Heart right ventricle (tissue), 16 donors: ENCODE data around the gene CALB2. TPM values are rescaled to one million over a fixed set of nuclear protein-coding genes. Genes with fewer than 3 reads are reported as not detected.

Experiments
- ATAC-seq, 8 donors: fragments of 200-7000 bp; cut with Tn5 transposase; one replicate each; pipeline ENCODE4 v1.9.1; 2020; ENCODE audit warnings: mild to moderate bottlenecking in 8 of 8, moderate library complexity in 8 of 8, moderate number of reproducible peaks in 1 of 8
- DNase-seq, 2 donors: peaks; one replicate each; pipeline ENCODE4 v3.0.0-alpha.2; 2020
- H3K27ac ChIP-seq, 10 donors: fragments of 200-600 bp; sonication (generic) in 2 of 10; one replicate each; pipeline versions ENCODE4 v1.5.0 to v1.8.0; 2020 to 2022; ENCODE audit warnings: mild to moderate bottlenecking in 3 of 10
- H3K27me3 ChIP-seq, 7 donors: fragments of 200-600 bp; one replicate each; pipeline ENCODE4 v1.8.0; 2021 to 2022; ENCODE audit warnings: mild to moderate bottlenecking in 2 of 7
- H3K36me3 ChIP-seq, 9 donors: fragments of 200-600 bp; sonication (generic) in 1 of 9; one replicate each; pipeline versions ENCODE4 v1.5.0 to v1.8.0; 2020 to 2022; ENCODE audit warnings: mild to moderate bottlenecking in 2 of 9
- H3K4me1 ChIP-seq, 9 donors: fragments of 200-600 bp; sonication (generic) in 1 of 9; one replicate each; pipeline versions ENCODE4 v1.5.0 to v1.8.0; 2020 to 2022; ENCODE audit warnings: mild to moderate bottlenecking in 4 of 9
- H3K4me3 ChIP-seq, 10 donors: fragments of 200-600 bp; sonication (generic) in 2 of 10; one replicate each; pipeline versions ENCODE4 v1.5.0 to v1.8.0; 2020 to 2022; ENCODE audit warnings: mild to moderate bottlenecking in 7 of 10, moderate library complexity in 2 of 10
- H3K9me3 ChIP-seq, 11 donors: fragments of 200-600 bp in 10 of 11; sonication (generic) in 2 of 11; one replicate each; pipeline versions ENCODE4 v1.5.0 to v1.8.0; 2013 to 2022; ENCODE audit warnings: mild to moderate bottlenecking in 2 of 11, control low read depth in 1 of 11, moderate library complexity in 1 of 11
- WGBS, 2 donors: extraction: QIAGEN DNeasy Blood & Tissue Kit; methylation state at CpG; one replicate each; pipeline ENCODE4 v1.1.7; 2013; ENCODE audit warnings: inconsistent platforms in 1 of 2; 5-methylcytosine and 5-hydroxymethylcytosine counted together
- intact Hi-C, 10 donors: fragments of 100-400 bp; cut with DNase I; formaldehyde crosslinking; loops; one replicate each; pipeline versions ENCODE4 v1.11.1 to v1.14.2; 2022
- polyA plus RNA-seq, 2 donors: library from polyadenylated mRNA; stranded (reverse); fragments of 200-250 nt; gene quantifications; one replicate each; pipeline ENCODE4 v1.2.3, GENCODE V29; 2013
- total RNA-seq, 10 donors: library from RNA; stranded (reverse); fragmentation: NEBNext Ultra II Directional in 3 of 10; extraction: Animal tissue kit (Norgen Biotek cat#: 25700) in 3 of 10; gene quantifications; one replicate each; pipeline versions ENCODE4 v1.2.1 to v1.2.4, GENCODE V29; 2021 to 2023
- TF ChIP-seq, protein P1 (sequence below), 9 donors: fragments of 200-600 bp; sonication (generic) in 2 of 9; IDR thresholded peaks; one replicate each; pipeline versions ENCODE4 v1.5.0 to v1.8.0; 2021 to 2022; ENCODE audit warnings: antibody characterized with exemption in 9 of 9, mild to moderate bottlenecking in 5 of 9, moderate library complexity in 1 of 9
- donor health status: Arrhythmogenic right ventricular cardiomyopathy.
- donor health status: ischemic (EF 13 %, LVEDD 7.1; RV severe dilation, severe dysfunction).
- donor health status: healthy with polysubstance abuse.
- donor health status: DM: no; HTN: yes; CAD: no.
- donor health status: DM: no; HTN: no; CAD: no.
- donor health status: ischemic (EF 25% LVEDD 6.9; RV normal size, moderate dysfunction).
- donor health status: ischemic (EF 25% LVEDD 5.7; RV mildly dilated, moderate dysfunction).
- donor health status: healthy.
- donor health status: DM: yes; HTN: yes; CAD: no.
- donor health status: Ischemic cardiomyopathy.
- donor health status: ischemic (EF 35%, LVEDD 5.7; RV mildly dilated, moderate dysfunction).
- donor health status: nonischemic (EF 11% LVEDD 7.7; RV severe dilation, severe dysfunction).
- donor health status: DM: yes; HTN: yes; CAD: no.
- donor health status: PGD.
- donor health status: ischemic (EF 29% LVEDD 5.4; RV normal size, mild dysfunction).
- donor health status: nonischemic (EF 23%, LVEDD 6.1; RV moderate dilation, normal function).

CALB2 gene
- total and polyA plus RNA-seq, 12 donors, result 0.16 to 3.7 (median 1.2) TPM; not detected in 3

- TF ChIP-seq, protein P1, sequence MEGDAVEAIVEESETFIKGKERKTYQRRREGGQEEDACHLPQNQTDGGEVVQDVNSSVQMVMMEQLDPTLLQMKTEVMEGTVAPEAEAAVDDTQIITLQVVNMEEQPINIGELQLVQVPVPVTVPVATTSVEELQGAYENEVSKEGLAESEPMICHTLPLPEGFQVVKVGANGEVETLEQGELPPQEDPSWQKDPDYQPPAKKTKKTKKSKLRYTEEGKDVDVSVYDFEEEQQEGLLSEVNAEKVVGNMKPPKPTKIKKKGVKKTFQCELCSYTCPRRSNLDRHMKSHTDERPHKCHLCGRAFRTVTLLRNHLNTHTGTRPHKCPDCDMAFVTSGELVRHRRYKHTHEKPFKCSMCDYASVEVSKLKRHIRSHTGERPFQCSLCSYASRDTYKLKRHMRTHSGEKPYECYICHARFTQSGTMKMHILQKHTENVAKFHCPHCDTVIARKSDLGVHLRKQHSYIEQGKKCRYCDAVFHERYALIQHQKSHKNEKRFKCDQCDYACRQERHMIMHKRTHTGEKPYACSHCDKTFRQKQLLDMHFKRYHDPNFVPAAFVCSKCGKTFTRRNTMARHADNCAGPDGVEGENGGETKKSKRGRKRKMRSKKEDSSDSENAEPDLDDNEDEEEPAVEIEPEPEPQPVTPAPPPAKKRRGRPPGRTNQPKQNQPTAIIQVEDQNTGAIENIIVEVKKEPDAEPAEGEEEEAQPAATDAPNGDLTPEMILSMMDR (IDR thresholded peaks at IDR 0.05), result no peak
- 61 to 72% methylated on average over 8 of the region's 8 CpGs for WGBS, 2 donors
- H3K27me3 ChIP-seq, result peaks cover 0 to 79% (median 61%) of the 10 kb centered on the region in 7 donors
These were observed 48.2 kb downstream of the CALB2 start for GRCh38 chr16:71406724-71407123.

DNA sequence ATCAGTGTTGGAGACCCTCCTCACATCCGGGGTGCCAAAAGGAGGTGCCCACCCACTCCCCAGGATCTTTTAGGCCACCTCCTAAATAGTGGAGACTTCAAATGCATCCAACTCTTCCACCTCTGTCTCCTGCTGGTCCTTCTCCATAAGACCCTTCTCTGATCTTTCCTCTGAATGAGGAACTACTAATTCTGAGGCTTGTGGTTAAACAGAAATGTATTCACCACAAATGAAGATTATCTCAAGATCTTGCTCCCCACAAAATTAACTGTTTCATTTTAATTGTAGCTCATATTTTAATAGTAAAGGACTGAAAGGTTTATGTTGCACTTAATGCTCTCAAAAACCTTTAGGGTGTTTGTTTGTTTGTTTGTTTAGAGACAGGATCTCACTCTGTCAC lies 49.2 kb downstream of the CALB2 start:
- H3K9me3 ChIP-seq, result peaks cover 0 to 19% (median 0%) of the 10 kb centered on the region in 11 donors
- H3K27ac ChIP-seq, result no peak overlapping the region
- WGBS, 2 donors, result 64 to 86% methylated on average over 1 of the region's 1 CpG
- DNase-seq, result no peak
- TF ChIP-seq, protein P1 (IDR thresholded peaks at IDR 0.05), result no peak
- intact Hi-C loops, result loop anchor here in 1 of 10 donors (10.0 kb wide), 1 partner anchor 63 kb away; no protein-coding TSS in a partner anchor
- ATAC-seq, result no peak
- peaks cover 0 to 5% (median 0%) of the 10 kb centered on the region in 9 donors for H3K4me1 ChIP-seq
- H3K36me3 ChIP-seq, result no peaks in the 10 kb centered on the region
- H3K4me3 ChIP-seq, result no peak overlapping the region
- peaks cover 0 to 80% (median 70%) of the 10 kb centered on the region in 7 donors for H3K27me3 ChIP-seq

More at GRCh38 chr16:71406724-71407123, 48.2 kb downstream of the CALB2 start:
- Histone ChIP-seq H3K4me1 (no peaks in the 10 kb centered on the region), H3K27ac (no peak overlapping the region), H3K4me3 (no peak overlapping the region), H3K9me3 (peaks cover 0 to 19% (median 0%) of the 10 kb centered on the region in 11 donors), H3K36me3 (no peaks in the 10 kb centered on the region)
- intact Hi-C loops, result loop anchor here in 1 of 10 donors (10.0 kb wide), 1 partner anchor 62 kb away; no protein-coding TSS in a partner anchor
- no peak for DNase-seq
- ATAC-seq, result no peak

DNA sequence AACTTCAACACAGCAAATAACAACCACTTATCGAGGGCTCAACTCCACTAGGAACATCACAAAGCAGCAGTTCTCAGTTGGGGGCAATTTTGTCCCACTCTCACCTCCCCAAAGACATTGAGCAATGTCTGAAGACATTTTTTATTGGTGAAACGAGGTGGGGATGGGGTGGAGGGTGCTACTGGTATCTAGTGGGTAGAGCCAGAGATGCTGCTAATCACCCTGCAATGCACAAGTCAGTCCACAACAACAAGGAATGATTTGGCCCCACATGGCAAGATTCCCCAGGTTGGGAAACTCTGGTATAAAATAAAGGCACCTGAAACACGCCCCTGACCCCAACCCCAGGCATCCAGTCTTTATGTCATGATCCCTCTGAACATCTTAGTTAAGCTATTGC lies 50.0 kb downstream of the CALB2 start:
- intact Hi-C loops, result loop anchor here in 1 of 10 donors (10.0 kb wide), 1 partner anchor 64 kb away; no protein-coding TSS in a partner anchor
- 28 to 37% methylated on average over 3 of the region's 3 CpGs for WGBS, 2 donors
- TF ChIP-seq, protein P1 (IDR thresholded peaks at IDR 0.05), result no peak
- peaks cover 0 to 7% (median 0%) of the 10 kb centered on the region in 9 donors for H3K4me1 ChIP-seq
- no peaks in the 10 kb centered on the region for H3K36me3 ChIP-seq
- peaks cover 0 to 83% (median 66%) of the 10 kb centered on the region in 7 donors for H3K27me3 ChIP-seq
- no peak overlapping the region for H3K27ac ChIP-seq
- peaks cover 0 to 15% (median 0%) of the 10 kb centered on the region in 11 donors for H3K9me3 ChIP-seq
- H3K4me3 ChIP-seq, result no peak overlapping the region
- DNase-seq (no peak), ATAC-seq (no peak)

DNA sequence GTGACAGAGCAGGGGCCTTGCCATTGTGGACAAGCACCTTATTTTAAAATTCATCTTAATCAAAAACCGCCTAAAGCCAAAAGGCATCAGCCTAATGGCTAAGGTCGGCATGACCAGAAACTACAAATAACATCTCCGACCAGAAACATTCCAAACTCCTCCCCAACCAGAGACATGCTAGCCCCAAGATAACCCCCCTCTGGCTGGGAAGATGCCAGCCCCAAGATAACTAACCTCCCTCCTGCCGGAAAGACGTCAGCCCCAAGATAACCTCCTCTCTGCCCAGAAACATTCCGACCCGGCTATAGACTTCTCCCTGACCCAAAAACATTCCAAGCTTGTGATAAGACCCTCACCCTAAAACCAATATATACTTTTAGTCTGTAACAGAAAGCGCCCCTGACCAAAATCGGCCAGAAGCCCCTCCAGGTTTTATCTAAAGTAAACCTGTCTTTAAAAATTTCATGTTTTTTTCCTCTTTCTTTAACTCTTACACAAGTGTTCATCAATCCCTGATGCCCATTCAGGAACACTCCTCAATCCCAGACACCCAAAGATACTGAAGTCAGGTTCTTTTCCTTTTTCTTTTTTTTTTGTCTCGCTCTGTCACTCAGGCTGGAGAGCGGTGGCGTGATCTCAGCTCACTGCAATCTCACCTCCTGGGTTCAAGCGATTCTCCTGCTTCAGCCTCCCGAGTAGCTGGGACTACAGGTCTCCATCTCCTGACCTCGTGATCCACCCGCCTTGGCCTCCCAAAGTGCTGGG lies 50.7 kb downstream of the CALB2 start:
- Histone ChIP-seq H3K4me3 (no peak overlapping the region), H3K27me3 (peaks cover 0 to 76% (median 66%) of the 10 kb centered on the region in 7 donors), H3K36me3 (no peaks in the 10 kb centered on the region), H3K4me1 (peaks cover 0 to 7% (median 0%) of the 10 kb centered on the region in 9 donors), H3K9me3 (peaks cover 0 to 9% (median 0%) of the 10 kb centered on the region in 11 donors), H3K27ac (no peak overlapping the region)
- TF ChIP-seq, protein P1 (IDR thresholded peaks at IDR 0.05), result no peak
- peak in 1 of 8 donors; percentile 40 for ATAC-seq
- 17 to 19% methylated on average over 16 of the region's 16 CpGs for WGBS, 2 donors
- DNase-seq, result peak in 1 of 2 donors; percentile 8
- intact Hi-C loops, result loop anchor here in 1 of 10 donors (10.0 kb wide), 1 partner anchor 64 kb away; no protein-coding TSS in a partner anchor
